SK-N-SH (cell line): Measurements from ENCODE around the gene NKX2-3. TPM values are rescaled to one million over a fixed set of nuclear protein-coding genes. Genes with fewer than 3 reads are reported as not detected.

Source experiments
- CTCF ChIA-PET: fragments of 300-600, 350-600 bp; formaldehyde crosslinking; extraction: SDS; loops from one replicate; lab custom pipeline; 2021; lab: Yijun Ruan, JAX
- POLR2A ChIA-PET: fragments of 350-600 bp; sonication (Branson Sonifier 250); formaldehyde crosslinking; extraction: SDS; loops from one replicate; lab custom pipeline; 2020; ENCODE audit warnings: antibody characterized with exemption, inconsistent platforms; lab: Yijun Ruan, JAX
- DNase-seq: peaks from one replicate; pipeline ENCODE4 v3.0.0; 2012
- H2AFZ ChIP-seq: fragments of 200-600 bp; sonication (generic); 2 replicates; pipeline ENCODE4 v1.8.1; 2016; ENCODE audit warnings: antibody characterized with exemption, mild to moderate bottlenecking, low read depth
- H3F3A ChIP-seq: fragments of 200-600 bp; sonication (generic); replicated peaks from 2 replicates; pipeline ENCODE3; 2016; ENCODE audit warnings: antibody characterized with exemption, mild to moderate bottlenecking; ENCODE audit not compliant: insufficient read depth
- H3K27ac ChIP-seq, 2 experiments: fragments of 200-500 bp in 1 of 2; fragments of 200-600 bp in 1 of 2; sonication (Bioruptor generic) in 1 of 2; sonication (generic), shearing (Covaris generic) in 1 of 2; 2 replicates each; pipeline versions ENCODE4 v1.5.1 to v1.6.1; 2014 to 2016; ENCODE audit warnings: low read depth in 2 of 2, inconsistent platforms in 1 of 2, low read length in 1 of 2, mild to moderate bottlenecking in 1 of 2, mixed read lengths in 1 of 2
- H3K27me3 ChIP-seq: fragments of 200-600 bp; sonication (generic), shearing (Covaris generic); 2 replicates; pipeline ENCODE4 v1.6.1; 2016; ENCODE audit warnings: mixed run types; ENCODE audit not compliant: insufficient read depth
- H3K36me3 ChIP-seq, 2 experiments: fragments of 200-500 bp in 1 of 2; fragments of 200-600 bp in 1 of 2; sonication (Bioruptor generic) in 1 of 2; sonication (generic) in 1 of 2; replicated peaks in 1 of 2; 2 replicates each; pipeline versions ENCODE3 to v1.5.1; 2014 to 2016; ENCODE audit warnings: low read length in 1 of 2, mild to moderate bottlenecking in 1 of 2; ENCODE audit not compliant: insufficient read depth in 2 of 2, control insufficient read depth in 1 of 2
- H3K4me1 ChIP-seq, 2 experiments: fragments of 200-500 bp in 1 of 2; fragments of 200-600 bp in 1 of 2; sonication (Bioruptor generic) in 1 of 2; sonication (generic), shearing (Covaris generic) in 1 of 2; 2 replicates each; pipeline versions ENCODE4 v1.5.1 to v1.6.1; 2014 to 2016; ENCODE audit warnings: low read depth in 1 of 2, low read length in 1 of 2, mixed run types in 1 of 2; ENCODE audit not compliant: insufficient read depth in 2 of 2, control insufficient read depth in 1 of 2
- H3K4me2 ChIP-seq: fragments of 200-600 bp; sonication (generic), shearing (Covaris generic); 2 replicates; pipeline ENCODE4 v1.6.1; 2017; ENCODE audit warnings: mixed run types
- H3K4me3 ChIP-seq, 2 experiments: fragments of 200-500 bp in 1 of 2; fragments of 200-600 bp in 1 of 2; sonication (Bioruptor generic) in 1 of 2; sonication (generic), shearing (Covaris generic) in 1 of 2; 2 replicates each; pipeline versions ENCODE4 v1.5.1 to v1.8.1; 2014 to 2016; ENCODE audit warnings: low read depth in 2 of 2, inconsistent platforms in 1 of 2, low read length in 1 of 2, mild to moderate bottlenecking in 1 of 2, mixed read lengths in 1 of 2, moderate library complexity in 1 of 2
- H3K79me2 ChIP-seq: fragments of 200-600 bp; sonication (generic); 2 replicates; pipeline ENCODE4 v1.8.1; 2017; ENCODE audit warnings: mild to moderate bottlenecking; ENCODE audit not compliant: insufficient read depth
- H3K9ac ChIP-seq: fragments of 200-600 bp; sonication (generic); 2 replicates; pipeline ENCODE4 v1.6.1; 2017; ENCODE audit warnings: mixed run types
- H3K9me2 ChIP-seq: fragments of 200-600 bp; sonication (generic); 2 replicates; pipeline ENCODE4 v1.6.1; 2017; ENCODE audit warnings: mixed run types
- H3K9me3 ChIP-seq: fragments of 200-600 bp; sonication (generic); 2 replicates; pipeline ENCODE4 v1.6.1; 2017; ENCODE audit warnings: mixed run types, mild to moderate bottlenecking, moderate library complexity
- H4K20me1 ChIP-seq: fragments of 200-600 bp; sonication (generic); 2 replicates; pipeline ENCODE4 v1.6.1; 2017; ENCODE audit warnings: mild to moderate bottlenecking, mixed run types; ENCODE audit not compliant: insufficient read depth
- ELF1 ChIP-seq: IDR thresholded peaks from 2 replicates; pipeline ENCODE4 v1.4.0; 2012
- EP300 ChIP-seq, 2 experiments: IDR thresholded peaks; 2 replicates each; pipeline versions ENCODE4 v1.4.0 to v1.6.1; 2012; ENCODE audit warnings: borderline replicate concordance in 1 of 2, low read depth in 1 of 2, low read length in 1 of 2
- EZH2phosphoT487 ChIP-seq: fragments of 200-600 bp; sonication (generic); IDR thresholded peaks from 2 replicates; pipeline ENCODE4 v1.6.1; 2017; ENCODE audit warnings: low read depth, mixed run types, mild to moderate bottlenecking, antibody characterized with exemption, moderate library complexity, borderline replicate concordance
- FOSL2 ChIP-seq: IDR thresholded peaks from 2 replicates; pipeline ENCODE4 v1.4.0; 2012; ENCODE audit warnings: low read depth, mild to moderate bottlenecking, moderate library complexity, borderline replicate concordance
- JUND ChIP-seq: IDR thresholded peaks from 2 replicates; pipeline ENCODE4 v1.4.0; 2012
- NRF1 ChIP-seq: IDR thresholded peaks from 2 replicates; pipeline ENCODE4 v1.6.1; 2012; ENCODE audit warnings: low read depth, mild to moderate bottlenecking, low read length
- POLR2AphosphoS5 ChIP-seq: IDR thresholded peaks from 2 replicates; pipeline ENCODE4 v1.6.1; 2012; ENCODE audit warnings: low read depth, low read length
- RAD21 ChIP-seq: IDR thresholded peaks from 2 replicates; pipeline ENCODE4 v1.6.1; 2012; ENCODE audit warnings: mild to moderate bottlenecking, low read length
- RCOR1 ChIP-seq: fragments of 150-350 bp; IDR thresholded peaks from 2 replicates; pipeline ENCODE4 v1.6.1; 2017; ENCODE audit warnings: antibody characterized with exemption, low read length
- RFX5 ChIP-seq: IDR thresholded peaks from 2 replicates; pipeline ENCODE4 v1.6.1; 2012; ENCODE audit warnings: mild to moderate bottlenecking, improper control_type of control experiment, low read length
- RXRA ChIP-seq: IDR thresholded peaks from 2 replicates; pipeline ENCODE4 v1.4.0; 2012; ENCODE audit warnings: low read depth, mild to moderate bottlenecking, borderline replicate concordance
- SIN3A ChIP-seq: IDR thresholded peaks from 2 replicates; pipeline ENCODE4 v1.6.1; 2012; ENCODE audit warnings: low read depth, mild to moderate bottlenecking, low read length, moderate library complexity, borderline replicate concordance
- SMC3 ChIP-seq: IDR thresholded peaks from 2 replicates; pipeline ENCODE4 v1.6.1; 2012; ENCODE audit warnings: low read depth, low read length, improper control_type of control experiment
- TAF1 ChIP-seq: IDR thresholded peaks from 2 replicates; pipeline ENCODE4 v1.6.1; 2012; ENCODE audit warnings: low read depth, mild to moderate bottlenecking, low read length, moderate library complexity, borderline replicate concordance
- WGBS: methylation state at CpG from one replicate; pipeline ENCODE4 v1.1.6; 2017; ENCODE audit warnings: low lambda C conversion rate; 5-methylcytosine and 5-hydroxymethylcytosine counted together
- polyA plus RNA-seq, 3 experiments: library from polyadenylated mRNA; depleted of rRNA; stranded (reverse); fragments of >200 nt; gene quantifications; 2 replicates each; pipeline ENCODE4 v1.2.3, GENCODE V29; 2012
- TF ChIP-seq, protein P1 (sequence below): fragments of 200-600 bp; sonication (generic); IDR thresholded peaks from 2 replicates; pipeline ENCODE4 v1.6.1; 2017; ENCODE audit warnings: antibody characterized with exemption, mild to moderate bottlenecking, moderate library complexity
- TF ChIP-seq, protein P2 (sequence below): fragments of 150-350 bp; IDR thresholded peaks from 2 replicates; pipeline ENCODE4 v1.6.1; 2017; ENCODE audit warnings: antibody characterized with exemption, low read length, low read depth, borderline replicate concordance
- TF ChIP-seq, protein P3 (sequence below): IDR thresholded peaks from 2 replicates; pipeline ENCODE4 v1.4.0; 2012; ENCODE audit warnings: low read depth, borderline replicate concordance
- TF ChIP-seq, protein P4 (sequence below): IDR thresholded peaks from 2 replicates; pipeline ENCODE4; 2012

The NKX2-3 gene
- polyA plus RNA-seq, 1 of the 3 experiments (the other 2 are of a cell fraction): not detected

DNA sequence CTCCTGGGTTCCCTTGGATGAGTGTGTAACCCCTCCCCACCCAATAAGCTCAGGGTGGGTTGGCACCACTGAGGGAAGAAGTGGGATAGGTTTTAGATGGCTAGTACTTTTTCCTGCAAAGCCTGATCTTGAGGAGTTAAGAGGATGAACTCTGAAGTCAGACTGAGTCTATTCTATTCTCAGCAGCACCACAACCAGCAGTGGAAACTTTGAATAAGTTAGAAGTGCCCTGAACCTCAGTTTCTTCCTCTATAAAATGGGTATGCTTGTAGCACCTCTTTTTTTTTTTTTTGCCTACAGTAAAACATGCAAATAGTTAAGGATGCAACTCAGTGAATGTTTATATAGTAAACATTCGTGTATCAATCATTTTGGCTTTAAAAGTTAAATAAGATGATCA lies 7.1 kb downstream of the NKX2-3 start:
- DNase-seq: no peak
- Histone ChIP-seq H3F3A (no peaks in the 10 kb centered on the region), H3K9ac (no peak overlapping the region), H3K79me2 (no peaks in the 10 kb centered on the region), H2AFZ (no peak overlapping the region), H3K4me1 (no peaks in the 10 kb centered on the region; a peak in 1 of 4 replicates), H3K27me3 (peaks cover 90% of the 10 kb centered on the region), H3K9me3 (no peaks in the 10 kb centered on the region), H3K4me3 (no peak overlapping the region), H3K4me2 (no peak overlapping the region), H3K36me3 (no peaks in the 10 kb centered on the region), H3K27ac (no peak overlapping the region), H3K9me2 (no peaks in the 10 kb centered on the region), H4K20me1 (no peaks in the 10 kb centered on the region)
- TF ChIP-seq, protein P1, sequence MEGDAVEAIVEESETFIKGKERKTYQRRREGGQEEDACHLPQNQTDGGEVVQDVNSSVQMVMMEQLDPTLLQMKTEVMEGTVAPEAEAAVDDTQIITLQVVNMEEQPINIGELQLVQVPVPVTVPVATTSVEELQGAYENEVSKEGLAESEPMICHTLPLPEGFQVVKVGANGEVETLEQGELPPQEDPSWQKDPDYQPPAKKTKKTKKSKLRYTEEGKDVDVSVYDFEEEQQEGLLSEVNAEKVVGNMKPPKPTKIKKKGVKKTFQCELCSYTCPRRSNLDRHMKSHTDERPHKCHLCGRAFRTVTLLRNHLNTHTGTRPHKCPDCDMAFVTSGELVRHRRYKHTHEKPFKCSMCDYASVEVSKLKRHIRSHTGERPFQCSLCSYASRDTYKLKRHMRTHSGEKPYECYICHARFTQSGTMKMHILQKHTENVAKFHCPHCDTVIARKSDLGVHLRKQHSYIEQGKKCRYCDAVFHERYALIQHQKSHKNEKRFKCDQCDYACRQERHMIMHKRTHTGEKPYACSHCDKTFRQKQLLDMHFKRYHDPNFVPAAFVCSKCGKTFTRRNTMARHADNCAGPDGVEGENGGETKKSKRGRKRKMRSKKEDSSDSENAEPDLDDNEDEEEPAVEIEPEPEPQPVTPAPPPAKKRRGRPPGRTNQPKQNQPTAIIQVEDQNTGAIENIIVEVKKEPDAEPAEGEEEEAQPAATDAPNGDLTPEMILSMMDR: no peak
- TF ChIP-seq, protein P2, sequence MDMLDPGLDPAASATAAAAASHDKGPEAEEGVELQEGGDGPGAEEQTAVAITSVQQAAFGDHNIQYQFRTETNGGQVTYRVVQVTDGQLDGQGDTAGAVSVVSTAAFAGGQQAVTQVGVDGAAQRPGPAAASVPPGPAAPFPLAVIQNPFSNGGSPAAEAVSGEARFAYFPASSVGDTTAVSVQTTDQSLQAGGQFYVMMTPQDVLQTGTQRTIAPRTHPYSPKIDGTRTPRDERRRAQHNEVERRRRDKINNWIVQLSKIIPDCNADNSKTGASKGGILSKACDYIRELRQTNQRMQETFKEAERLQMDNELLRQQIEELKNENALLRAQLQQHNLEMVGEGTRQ: no peak
- TF ChIP-seq POLR2AphosphoS5: no peak
- no peak for TF ChIP-seq JUND
- TF ChIP-seq, protein P3, sequence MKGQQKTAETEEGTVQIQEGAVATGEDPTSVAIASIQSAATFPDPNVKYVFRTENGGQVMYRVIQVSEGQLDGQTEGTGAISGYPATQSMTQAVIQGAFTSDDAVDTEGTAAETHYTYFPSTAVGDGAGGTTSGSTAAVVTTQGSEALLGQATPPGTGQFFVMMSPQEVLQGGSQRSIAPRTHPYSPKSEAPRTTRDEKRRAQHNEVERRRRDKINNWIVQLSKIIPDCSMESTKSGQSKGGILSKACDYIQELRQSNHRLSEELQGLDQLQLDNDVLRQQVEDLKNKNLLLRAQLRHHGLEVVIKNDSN: no peak
- no peak for TF ChIP-seq RAD21
- TF ChIP-seq RFX5: no peak
- TF ChIP-seq TAF1: no peak
- 0% methylated on average over 1 of the region's 1 CpG for WGBS
- ChIA-PET CTCF (interaction anchor here (1.4 kb wide), 2 partner anchors 20 to 147 kb away, joined by 5 to 6 read pairs; no protein-coding TSS in a partner anchor), POLR2A (no interaction called here)

DNA sequence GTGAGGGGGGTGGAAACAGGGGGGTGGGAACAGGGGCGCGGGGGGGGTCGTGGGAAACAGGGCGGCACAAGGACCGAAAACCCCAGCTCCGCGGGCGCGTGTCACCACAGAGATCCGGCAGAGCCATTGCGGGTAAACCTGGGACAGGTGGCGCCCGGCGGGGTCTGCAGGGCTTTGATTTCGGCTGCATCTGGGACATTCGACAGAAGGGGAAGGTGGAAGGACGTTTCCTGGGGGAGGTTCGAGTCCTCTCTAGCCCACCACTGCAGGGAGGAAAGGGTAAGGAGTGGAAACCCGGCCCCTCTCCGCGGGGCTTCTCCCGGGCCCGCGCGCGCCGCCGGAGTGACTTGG lies 7.5 kb downstream of the NKX2-3 start:
- no peaks in the 10 kb centered on the region for H3K9me3 ChIP-seq
- no peak overlapping the region for H3K27ac ChIP-seq
- no peak overlapping the region for H3K9ac ChIP-seq
- peak; percentile 31 for DNase-seq
- H3K9me2 ChIP-seq: no peaks in the 10 kb centered on the region
- peaks cover 91% of the 10 kb centered on the region for H3K27me3 ChIP-seq
- no peaks in the 10 kb centered on the region for H3K79me2 ChIP-seq
- 20% methylated on average over 7 of the region's 28 CpGs for WGBS
- CTCF ChIA-PET: interaction anchor here (1.4 kb wide), 1 partner anchor 148 kb away, joined by 6 read pairs; no protein-coding TSS in a partner anchor
- no peak overlapping the region for H2AFZ ChIP-seq
- H3F3A ChIP-seq: no peaks in the 10 kb centered on the region
- H3K36me3 ChIP-seq: no peaks in the 10 kb centered on the region
- POLR2A ChIA-PET: no interaction called here
- H3K4me2 ChIP-seq: no peak overlapping the region
- H4K20me1 ChIP-seq: no peaks in the 10 kb centered on the region
- no peaks in the 10 kb centered on the region; a peak in 1 of 4 replicates for H3K4me1 ChIP-seq
- TF ChIP-seq, protein P4, sequence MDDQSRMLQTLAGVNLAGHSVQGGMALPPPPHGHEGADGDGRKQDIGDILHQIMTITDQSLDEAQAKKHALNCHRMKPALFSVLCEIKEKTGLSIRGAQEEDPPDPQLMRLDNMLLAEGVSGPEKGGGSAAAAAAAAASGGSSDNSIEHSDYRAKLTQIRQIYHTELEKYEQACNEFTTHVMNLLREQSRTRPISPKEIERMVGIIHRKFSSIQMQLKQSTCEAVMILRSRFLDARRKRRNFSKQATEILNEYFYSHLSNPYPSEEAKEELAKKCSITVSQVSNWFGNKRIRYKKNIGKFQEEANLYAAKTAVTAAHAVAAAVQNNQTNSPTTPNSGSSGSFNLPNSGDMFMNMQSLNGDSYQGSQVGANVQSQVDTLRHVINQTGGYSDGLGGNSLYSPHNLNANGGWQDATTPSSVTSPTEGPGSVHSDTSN: no peak
- TF ChIP-seq RCOR1 (no peak), NRF1 (no peak), EZH2phosphoT487 (no peak), EP300 (IDR thresholded peaks at IDR 0.05; ENCODE audit: borderline replicate concordance in 1 of 2, low read depth in 1 of 2, low read length in 1 of 2) (no peak), SMC3 (no peak), FOSL2 (no peak), ELF1 (no peak), RXRA (no peak), SIN3A (no peak)
- TF ChIP-seq, protein P2: no peak
- H3K4me3 ChIP-seq: no peak overlapping the region
